ENCODE measurements around the gene GATA6.
"Not testable (repeated sequence)": the region's sequence is repeated elsewhere in the genome, so short reads cannot be mapped to it uniquely, and the experiment has no call there.

Gene GATA6

DNA sequence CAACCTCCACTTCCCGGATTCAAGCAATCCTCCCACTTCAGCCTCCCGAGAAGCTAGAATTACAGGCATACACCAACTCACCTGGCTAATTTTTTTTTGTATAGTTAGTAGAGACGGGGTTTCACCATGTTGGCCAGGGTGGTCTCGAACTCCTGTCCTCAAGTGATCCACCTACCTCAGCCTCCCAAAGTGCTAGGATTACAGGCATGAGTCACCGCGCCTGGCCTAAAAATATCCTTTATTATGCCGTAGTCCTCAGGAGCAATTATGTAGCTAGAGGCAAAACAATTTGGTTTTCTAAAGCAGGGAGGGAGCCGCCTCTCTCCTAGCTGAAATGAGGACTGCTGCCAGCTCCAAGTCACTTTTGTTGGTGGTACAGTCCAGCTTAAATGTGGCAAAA lies 15.2 kb downstream of the GATA6 start:
- not testable (repeated sequence) for H3K4me1 ChIP-seq (ENCODE audit: control insufficient read depth in 1 of 2, insufficient read depth in 2 of 2, low read length in 2 of 2); H2AK5ac ChIP-seq (ENCODE audit: low read length); H3K23ac ChIP-seq (ENCODE audit: low read length); H3K27ac ChIP-seq (ENCODE audit: low read depth, low read length); H3K4me2 ChIP-seq (ENCODE audit: low read length); H2BK5ac ChIP-seq (ENCODE audit: low read depth, low read length, poor library complexity); H3K4ac ChIP-seq (ENCODE audit: low read depth, low read length); H3K79me1 ChIP-seq (ENCODE audit: low read length); H3K4me3 ChIP-seq (ENCODE audit: low read depth, low read length); H2BK12ac ChIP-seq (ENCODE audit: low read length); H3K9me3 ChIP-seq (ENCODE audit: insufficient read depth, low read depth, low read length); H3K27me3 ChIP-seq (ENCODE audit: insufficient read depth, low read length); H2BK120ac ChIP-seq (ENCODE audit: insufficient read depth, low read length, poor library complexity); H3K9ac ChIP-seq (ENCODE audit: low read length); H4K12ac ChIP-seq (ENCODE audit: low read depth, low read length); H4K8ac ChIP-seq (ENCODE audit: low read depth, low read length); H3K18ac ChIP-seq (ENCODE audit: low read length); H4K91ac ChIP-seq (ENCODE audit: low read depth, low read length); H3K79me2 ChIP-seq (ENCODE audit: control insufficient read depth, insufficient read depth, low read length, poor library complexity); H3K36me3 ChIP-seq (ENCODE audit: control insufficient read depth in 1 of 2, insufficient read depth in 2 of 2, low read length in 2 of 2); H2AFZ ChIP-seq (ENCODE audit: insufficient read depth, low read length, poor library complexity); H3K14ac ChIP-seq (ENCODE audit: low read length)
- no CpG with 5 or more reads among the region's 8 CpGs for WGBS (ENCODE audit: extremely low coverage, insufficient coverage, insufficient read length)
- peak in 1 of 2 donors; percentile 59 for DNase-seq

DNA sequence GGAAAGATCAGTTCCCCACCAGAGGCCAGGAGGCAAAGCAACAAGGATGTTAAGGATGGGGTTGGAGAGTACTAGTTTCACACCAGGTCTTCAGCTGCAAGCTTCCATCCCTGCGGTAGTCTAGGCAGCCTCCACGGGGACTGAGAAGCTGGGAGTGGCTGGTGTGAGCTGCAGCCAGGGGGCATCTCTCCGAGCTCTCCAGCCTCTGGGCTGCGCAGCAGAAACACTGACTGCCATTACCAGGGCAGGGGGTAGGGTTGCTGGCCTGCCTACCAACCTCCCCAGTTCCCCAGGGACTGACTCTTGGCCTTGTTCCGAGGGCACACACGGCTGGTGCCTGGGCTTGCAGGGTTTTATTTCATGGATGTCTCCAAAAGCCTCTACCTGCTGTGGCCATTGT lies 15.9 kb downstream of the GATA6 start:
- Histone ChIP-seq H2AK5ac (ENCODE audit: low read length) (no peak overlapping the region), H2AFZ (ENCODE audit: insufficient read depth, low read length, poor library complexity) (no peak overlapping the region), H3K4me1 (ENCODE audit: control insufficient read depth in 1 of 2, insufficient read depth in 2 of 2, low read length in 2 of 2) (peaks cover 0 to 7% of the 10 kb centered on the region in 2 experiments), H4K91ac (ENCODE audit: low read depth, low read length) (no peak overlapping the region), H3K9me3 (ENCODE audit: insufficient read depth, low read depth, low read length) (no peaks in the 10 kb centered on the region), H2BK120ac (ENCODE audit: insufficient read depth, low read length, poor library complexity) (no peak overlapping the region), H3K79me1 (ENCODE audit: low read length) (no peaks in the 10 kb centered on the region), H2BK5ac (ENCODE audit: low read depth, low read length, poor library complexity) (no peak overlapping the region), H3K27ac (ENCODE audit: low read depth, low read length) (no peak overlapping the region), H3K27me3 (ENCODE audit: insufficient read depth, low read length) (no peaks in the 10 kb centered on the region), H3K4ac (ENCODE audit: low read depth, low read length) (no peak overlapping the region), H3K79me2 (ENCODE audit: control insufficient read depth, insufficient read depth, low read length, poor library complexity) (no peaks in the 10 kb centered on the region), H3K23ac (ENCODE audit: low read length) (no peak overlapping the region), H4K8ac (ENCODE audit: low read depth, low read length) (no peak overlapping the region), H3K18ac (ENCODE audit: low read length) (no peak overlapping the region), H2BK12ac (ENCODE audit: low read length) (no peak overlapping the region), H3K14ac (ENCODE audit: low read length) (no peak overlapping the region), H3K4me3 (ENCODE audit: low read depth, low read length) (no peak overlapping the region), H3K4me2 (ENCODE audit: low read length) (no peak overlapping the region), H3K36me3 (ENCODE audit: control insufficient read depth in 1 of 2, insufficient read depth in 2 of 2, low read length in 2 of 2) (peaks cover 0 to 1% of the 10 kb centered on the region in 2 experiments), H4K12ac (ENCODE audit: low read depth, low read length) (no peak overlapping the region), H3K9ac (ENCODE audit: low read length) (no peak overlapping the region)
- WGBS (ENCODE audit: extremely low coverage, insufficient coverage, insufficient read length): no CpG with 5 or more reads among the region's 6 CpGs
- DNase-seq: peak in 1 of 2 donors; percentile 17

DNA sequence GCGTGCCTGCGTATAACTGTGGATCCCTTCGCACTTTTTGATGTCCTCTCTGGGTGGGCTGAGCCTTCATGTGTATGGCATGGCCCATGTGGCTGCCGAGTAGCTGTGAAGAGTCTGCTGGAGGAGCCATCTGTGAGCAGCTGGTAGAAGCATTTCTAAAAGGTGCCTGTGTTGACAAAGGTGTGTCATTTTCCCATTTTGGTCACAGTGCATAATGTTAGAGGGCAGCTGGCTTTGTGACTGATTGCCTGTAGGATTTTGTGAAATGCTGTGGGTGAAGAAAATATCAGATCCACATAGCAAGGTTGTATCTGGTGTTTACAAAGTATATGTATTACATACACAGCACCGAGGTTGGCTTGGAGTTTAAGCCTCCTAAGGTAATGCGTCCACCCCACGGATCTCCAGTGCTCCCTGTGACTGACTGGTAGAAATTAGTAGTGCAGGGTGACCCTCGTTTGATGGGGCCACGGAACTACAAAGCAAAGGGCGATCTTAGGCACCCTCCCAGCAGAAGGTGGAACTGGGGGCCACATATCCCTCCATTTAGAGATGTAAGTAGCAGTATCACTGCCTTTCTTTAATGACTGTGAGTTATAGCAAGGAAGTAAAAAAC lies 16.5 kb downstream of the GATA6 start:
- H3K27me3 ChIP-seq (ENCODE audit: insufficient read depth, low read length): no peaks in the 10 kb centered on the region
- H3K9ac ChIP-seq (ENCODE audit: low read length): no peak overlapping the region
- H3K4ac ChIP-seq (ENCODE audit: low read depth, low read length): no peak overlapping the region
- H4K91ac ChIP-seq (ENCODE audit: low read depth, low read length): no peak overlapping the region
- H3K79me1 ChIP-seq (ENCODE audit: low read length): no peaks in the 10 kb centered on the region
- no peak overlapping the region for H3K4me2 ChIP-seq (ENCODE audit: low read length)
- H3K4me3 ChIP-seq (ENCODE audit: low read depth, low read length): no peak overlapping the region
- no peak overlapping the region for H4K8ac ChIP-seq (ENCODE audit: low read depth, low read length)
- H2AFZ ChIP-seq (ENCODE audit: insufficient read depth, low read length, poor library complexity): no peak overlapping the region
- H3K23ac ChIP-seq (ENCODE audit: low read length): no peak overlapping the region
- H2BK12ac ChIP-seq (ENCODE audit: low read length): no peak overlapping the region
- no peaks in the 10 kb centered on the region for H3K9me3 ChIP-seq (ENCODE audit: insufficient read depth, low read depth, low read length)
- H3K18ac ChIP-seq (ENCODE audit: low read length): no peak overlapping the region
- H2BK5ac ChIP-seq (ENCODE audit: low read depth, low read length, poor library complexity): no peak overlapping the region
- peaks cover 0 to 1% of the 10 kb centered on the region in 2 experiments for H3K36me3 ChIP-seq (ENCODE audit: control insufficient read depth in 1 of 2, insufficient read depth in 2 of 2, low read length in 2 of 2)
- no peak overlapping the region for H4K12ac ChIP-seq (ENCODE audit: low read depth, low read length)
- no peak overlapping the region for H3K27ac ChIP-seq (ENCODE audit: low read depth, low read length)
- H3K14ac ChIP-seq (ENCODE audit: low read length): no peak overlapping the region
- peak; percentile 62 to 88 for DNase-seq
- H3K4me1 ChIP-seq (ENCODE audit: control insufficient read depth in 1 of 2, insufficient read depth in 2 of 2, low read length in 2 of 2): peaks cover 0 to 7% of the 10 kb centered on the region in 2 experiments
- H2AK5ac ChIP-seq (ENCODE audit: low read length): no peak overlapping the region
- WGBS (ENCODE audit: extremely low coverage, insufficient coverage, insufficient read length): no CpG with 5 or more reads among the region's 10 CpGs
- no peak overlapping the region for H2BK120ac ChIP-seq (ENCODE audit: insufficient read depth, low read length, poor library complexity)
- H3K79me2 ChIP-seq (ENCODE audit: control insufficient read depth, insufficient read depth, low read length, poor library complexity): no peaks in the 10 kb centered on the region

DNA sequence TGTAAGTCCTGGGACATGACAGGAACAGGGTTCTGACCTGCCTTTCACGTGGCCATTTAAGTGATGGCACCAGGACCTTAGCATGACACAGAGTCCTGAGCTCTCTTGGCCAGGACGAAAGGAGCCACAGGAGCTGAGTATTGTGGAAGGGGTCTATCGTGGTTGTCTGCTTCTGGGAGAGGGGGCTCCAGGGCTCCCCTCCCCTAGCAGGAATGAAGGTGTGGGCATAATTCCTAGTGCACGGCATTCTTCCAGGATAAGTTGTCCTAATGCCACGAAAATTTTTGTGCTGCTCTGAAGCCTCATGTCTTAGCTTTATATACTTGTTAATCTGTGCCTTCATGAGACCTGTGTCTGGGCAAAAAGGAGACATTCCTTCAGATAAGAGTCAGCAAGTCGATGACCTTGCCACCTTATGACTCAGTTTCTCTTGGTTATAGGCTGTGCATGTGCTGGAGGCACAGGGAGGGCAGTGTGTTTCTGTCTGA lies 17.1 kb downstream of the GATA6 start:
- H2BK12ac ChIP-seq (ENCODE audit: low read length): no peak overlapping the region
- H4K12ac ChIP-seq (ENCODE audit: low read depth, low read length): no peak overlapping the region
- no peak overlapping the region for H3K9ac ChIP-seq (ENCODE audit: low read length)
- no peak overlapping the region for H3K4ac ChIP-seq (ENCODE audit: low read depth, low read length)
- H2AFZ ChIP-seq (ENCODE audit: insufficient read depth, low read length, poor library complexity): no peak overlapping the region
- H3K27me3 ChIP-seq (ENCODE audit: insufficient read depth, low read length): no peaks in the 10 kb centered on the region
- no CpG with 5 or more reads among the region's 6 CpGs for WGBS (ENCODE audit: extremely low coverage, insufficient coverage, insufficient read length)
- H2AK5ac ChIP-seq (ENCODE audit: low read length): no peak overlapping the region
- H2BK5ac ChIP-seq (ENCODE audit: low read depth, low read length, poor library complexity): no peak overlapping the region
- H3K14ac ChIP-seq (ENCODE audit: low read length): no peak overlapping the region
- H4K91ac ChIP-seq (ENCODE audit: low read depth, low read length): no peak overlapping the region
- H3K18ac ChIP-seq (ENCODE audit: low read length): no peak overlapping the region
- no peak overlapping the region for H4K8ac ChIP-seq (ENCODE audit: low read depth, low read length)
- no peak overlapping the region for H3K27ac ChIP-seq (ENCODE audit: low read depth, low read length)
- no peaks in the 10 kb centered on the region for H3K9me3 ChIP-seq (ENCODE audit: insufficient read depth, low read depth, low read length)
- peaks cover 0 to 7% of the 10 kb centered on the region in 2 experiments for H3K4me1 ChIP-seq (ENCODE audit: control insufficient read depth in 1 of 2, insufficient read depth in 2 of 2, low read length in 2 of 2)
- H2BK120ac ChIP-seq (ENCODE audit: insufficient read depth, low read length, poor library complexity): no peak overlapping the region
- H3K4me3 ChIP-seq (ENCODE audit: low read depth, low read length): no peak overlapping the region
- peak; percentile 54 to 70 for DNase-seq
- H3K23ac ChIP-seq (ENCODE audit: low read length): no peak overlapping the region
- H3K4me2 ChIP-seq (ENCODE audit: low read length): no peak overlapping the region
- no peaks in the 10 kb centered on the region for H3K79me2 ChIP-seq (ENCODE audit: control insufficient read depth, insufficient read depth, low read length, poor library complexity)
- H3K79me1 ChIP-seq (ENCODE audit: low read length): no peaks in the 10 kb centered on the region
- no peaks in the 10 kb centered on the region for H3K36me3 ChIP-seq (ENCODE audit: control insufficient read depth in 1 of 2, insufficient read depth in 2 of 2, low read length in 2 of 2)
